ENCODE results near the gene VGLL3.

VGLL3 gene

GRCh38 chr3:86996261-86996955 lies 5.5 kb upstream of the VGLL3 start:
- H3K4me3 ChIP-seq (ENCODE audit: low read depth, low read length): no peak overlapping the region
- no peak for DNase-seq (ENCODE audit: low read depth)
- TF ChIP-seq, protein P1, sequence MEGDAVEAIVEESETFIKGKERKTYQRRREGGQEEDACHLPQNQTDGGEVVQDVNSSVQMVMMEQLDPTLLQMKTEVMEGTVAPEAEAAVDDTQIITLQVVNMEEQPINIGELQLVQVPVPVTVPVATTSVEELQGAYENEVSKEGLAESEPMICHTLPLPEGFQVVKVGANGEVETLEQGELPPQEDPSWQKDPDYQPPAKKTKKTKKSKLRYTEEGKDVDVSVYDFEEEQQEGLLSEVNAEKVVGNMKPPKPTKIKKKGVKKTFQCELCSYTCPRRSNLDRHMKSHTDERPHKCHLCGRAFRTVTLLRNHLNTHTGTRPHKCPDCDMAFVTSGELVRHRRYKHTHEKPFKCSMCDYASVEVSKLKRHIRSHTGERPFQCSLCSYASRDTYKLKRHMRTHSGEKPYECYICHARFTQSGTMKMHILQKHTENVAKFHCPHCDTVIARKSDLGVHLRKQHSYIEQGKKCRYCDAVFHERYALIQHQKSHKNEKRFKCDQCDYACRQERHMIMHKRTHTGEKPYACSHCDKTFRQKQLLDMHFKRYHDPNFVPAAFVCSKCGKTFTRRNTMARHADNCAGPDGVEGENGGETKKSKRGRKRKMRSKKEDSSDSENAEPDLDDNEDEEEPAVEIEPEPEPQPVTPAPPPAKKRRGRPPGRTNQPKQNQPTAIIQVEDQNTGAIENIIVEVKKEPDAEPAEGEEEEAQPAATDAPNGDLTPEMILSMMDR (IDR thresholded peaks at IDR 0.05; ENCODE audit: low read depth, low read length, missing control alignments): no peak

GRCh38 chr3:86995537-86995936 lies 4.6 kb upstream of the VGLL3 start:
- DNase-seq (ENCODE audit: low read depth): no peak
- TF ChIP-seq, protein P1 (IDR thresholded peaks at IDR 0.05; ENCODE audit: low read depth, low read length, missing control alignments): no peak

DNA sequence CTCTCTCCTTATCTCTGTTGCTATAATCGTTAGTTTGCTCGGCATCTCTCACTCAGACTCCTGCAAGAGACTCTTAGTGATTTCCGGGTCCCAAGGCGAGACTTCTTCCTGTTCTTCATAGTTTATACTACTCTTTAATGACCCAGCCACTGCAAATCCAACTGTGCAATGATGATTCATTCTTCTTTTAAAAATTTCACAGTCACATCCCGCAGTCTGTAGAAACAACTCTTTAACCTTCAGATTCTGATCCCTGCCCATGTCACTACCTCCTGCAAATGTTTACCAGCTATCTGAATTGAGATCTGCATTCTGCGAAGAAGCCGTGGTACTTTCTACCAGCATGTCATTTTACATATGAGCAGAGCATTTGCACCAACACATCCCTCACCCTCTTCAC lies 2.8 kb upstream of the VGLL3 start:
- DNase-seq (ENCODE audit: low read depth): no peak
- H3K4me3 ChIP-seq (ENCODE audit: low read depth, low read length): no peak overlapping the region
- TF ChIP-seq, protein P1 (IDR thresholded peaks at IDR 0.05; ENCODE audit: low read depth, low read length, missing control alignments): no peak

More at GRCh38 chr3:86995537-86995936, 4.6 kb upstream of the VGLL3 start:
- no peak overlapping the region for H3K4me3 ChIP-seq (ENCODE audit: low read depth, low read length)

- no peak overlapping the region for H3K4me3 ChIP-seq (ENCODE audit: low read depth, low read length)
- DNase-seq (ENCODE audit: low read depth): no peak
- TF ChIP-seq, protein P1 (IDR thresholded peaks at IDR 0.05; ENCODE audit: low read depth, low read length, missing control alignments): no peak
Observed at GRCh38 chr3:86991840-86992435, 989 bp upstream of the VGLL3 start.

GRCh38 chr3:86991482-86991815 lies 500 bp upstream of the VGLL3 start:
- H3K4me3 ChIP-seq (ENCODE audit: low read depth, low read length): no peak overlapping the region
- TF ChIP-seq, protein P1 (IDR thresholded peaks at IDR 0.05; ENCODE audit: low read depth, low read length, missing control alignments): no peak

DNA sequence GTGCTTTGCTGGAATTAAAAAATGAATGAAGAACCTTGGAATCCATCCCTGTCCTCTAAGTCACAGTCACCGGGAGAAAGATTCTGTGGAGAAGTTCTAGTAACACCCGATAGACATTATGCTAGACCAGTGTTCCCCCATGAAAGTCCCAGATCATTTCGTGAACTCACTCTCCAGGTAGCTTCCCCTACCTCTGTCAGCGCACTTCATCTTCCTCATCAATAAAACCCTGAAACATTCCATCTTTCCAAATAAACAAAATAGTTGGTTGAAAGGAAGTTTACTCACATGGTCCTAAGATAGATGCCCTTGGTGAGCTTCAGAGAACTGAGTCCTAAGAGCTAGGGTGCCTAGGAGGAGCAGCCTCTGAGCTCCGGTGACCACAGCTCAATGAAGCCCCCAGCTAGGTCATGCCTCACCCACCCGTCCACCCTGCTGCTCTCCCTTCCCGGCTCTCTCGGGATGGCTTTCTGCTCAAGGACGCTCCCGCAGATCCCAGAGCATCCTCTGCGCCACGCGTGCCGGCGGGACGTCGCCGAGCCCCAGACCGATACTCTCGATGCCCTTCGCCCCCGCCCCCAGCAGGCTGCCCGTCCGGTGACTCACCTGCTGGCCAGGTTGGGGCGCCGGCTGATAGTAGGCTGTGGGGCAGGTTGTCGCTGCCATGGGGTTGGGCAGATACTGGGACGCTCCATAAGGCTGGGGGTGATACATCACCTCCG lies 776 bp downstream of the VGLL3 start:
- DNase-seq (ENCODE audit: low read depth): no peak
- no peak overlapping the region for H3K4me3 ChIP-seq (ENCODE audit: low read depth, low read length)
- TF ChIP-seq, protein P1 (IDR thresholded peaks at IDR 0.05; ENCODE audit: low read depth, low read length, missing control alignments): no peak

More at GRCh38 chr3:86991482-86991815, 500 bp upstream of the VGLL3 start:
- DNase-seq (ENCODE audit: low read depth): no peak
